Stimulated activated CD4-positive, alpha-beta T cell treated with anti-CD3 and anti-CD28 coated beads, Interleukin-15, amount 100 ng/mL, for 24 hours (primary cell): ENCODE data around the gene COL26A1.
"Not testable (repeated sequence)": the region's sequence is repeated elsewhere in the genome, so short reads cannot be mapped to it uniquely, and the experiment has no call there.

Experiments
- DNase-seq: peaks from one replicate; pipeline ENCODE4 v3.0.0-alpha.2; 2020

Gene COL26A1

DNA sequence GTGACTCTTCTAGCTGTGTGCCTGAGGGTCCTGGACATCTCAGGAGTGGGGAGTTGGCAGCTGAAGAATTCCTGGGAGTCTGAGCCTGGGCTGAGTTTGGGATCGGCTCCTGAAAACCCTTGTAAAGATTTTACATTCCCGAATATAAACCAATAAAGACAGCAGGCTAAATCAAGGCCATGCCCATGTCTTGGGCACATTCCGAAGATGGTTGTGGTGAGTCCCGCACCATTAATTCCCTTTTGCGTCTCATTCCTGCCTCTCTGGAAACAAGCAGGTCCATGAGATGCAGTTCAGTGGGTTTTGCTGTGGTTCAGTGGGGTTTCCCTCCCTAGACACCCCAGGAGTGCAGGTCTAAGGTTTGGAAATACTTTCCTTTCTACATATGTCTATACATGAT lies 90.9 kb downstream of the COL26A1 start:
- DNase-seq: no peak

DNA sequence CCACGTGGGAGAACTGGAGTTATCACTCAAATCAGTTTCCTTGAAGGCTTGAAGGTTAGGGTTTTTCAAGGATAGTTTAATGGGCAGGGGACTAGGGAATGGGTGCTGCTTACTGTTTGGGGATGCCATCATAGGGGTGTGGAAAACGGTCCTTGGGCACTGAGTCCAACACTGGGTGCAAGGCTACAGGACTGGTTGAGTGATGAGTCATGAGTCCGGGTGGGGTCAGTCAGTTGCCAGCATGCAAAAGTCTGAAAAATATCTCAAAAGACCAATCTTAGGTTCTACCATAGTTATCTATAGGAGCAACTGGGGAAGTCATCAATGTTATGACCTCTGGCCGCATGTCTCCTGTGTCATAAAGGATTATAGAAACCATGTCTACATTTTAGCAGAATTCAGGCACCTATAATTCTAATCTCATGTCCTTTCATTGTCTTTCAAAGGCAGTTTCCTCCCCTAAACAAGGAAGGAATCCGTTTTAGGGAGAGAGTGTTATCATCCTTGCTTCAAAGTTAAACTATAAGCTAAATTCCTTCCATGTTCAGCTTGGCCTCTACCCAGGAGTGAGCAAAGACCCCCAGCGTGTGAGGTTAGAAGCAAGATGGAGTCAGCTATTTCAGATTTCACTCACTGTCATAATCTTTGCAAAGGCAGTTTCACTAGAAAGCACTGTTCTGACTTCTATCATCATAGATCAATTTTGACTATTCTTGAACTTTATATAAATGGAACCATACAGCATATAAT lies 94.5 kb downstream of the COL26A1 start:
- no peak for DNase-seq

DNA sequence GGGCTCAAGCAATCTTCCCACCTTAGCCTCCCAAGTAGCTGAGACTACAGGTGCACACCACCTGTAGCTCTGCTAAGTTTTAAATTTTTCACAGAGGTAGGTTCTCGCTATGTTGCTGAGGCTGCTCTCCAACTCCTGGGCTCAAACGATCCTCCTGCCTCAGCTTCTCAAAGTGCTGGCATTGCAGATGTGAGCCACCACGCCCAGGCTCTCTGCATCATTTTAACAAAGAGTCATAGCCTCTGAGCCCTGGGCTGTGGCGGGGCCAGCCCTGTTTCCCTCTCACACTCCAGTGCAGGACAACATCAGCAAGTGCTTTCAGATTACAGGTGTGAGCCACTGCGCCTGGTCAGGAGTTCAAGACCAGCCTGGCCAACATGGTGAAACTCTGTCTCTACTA lies 102.5 kb downstream of the COL26A1 start:
- no peak for DNase-seq

DNA sequence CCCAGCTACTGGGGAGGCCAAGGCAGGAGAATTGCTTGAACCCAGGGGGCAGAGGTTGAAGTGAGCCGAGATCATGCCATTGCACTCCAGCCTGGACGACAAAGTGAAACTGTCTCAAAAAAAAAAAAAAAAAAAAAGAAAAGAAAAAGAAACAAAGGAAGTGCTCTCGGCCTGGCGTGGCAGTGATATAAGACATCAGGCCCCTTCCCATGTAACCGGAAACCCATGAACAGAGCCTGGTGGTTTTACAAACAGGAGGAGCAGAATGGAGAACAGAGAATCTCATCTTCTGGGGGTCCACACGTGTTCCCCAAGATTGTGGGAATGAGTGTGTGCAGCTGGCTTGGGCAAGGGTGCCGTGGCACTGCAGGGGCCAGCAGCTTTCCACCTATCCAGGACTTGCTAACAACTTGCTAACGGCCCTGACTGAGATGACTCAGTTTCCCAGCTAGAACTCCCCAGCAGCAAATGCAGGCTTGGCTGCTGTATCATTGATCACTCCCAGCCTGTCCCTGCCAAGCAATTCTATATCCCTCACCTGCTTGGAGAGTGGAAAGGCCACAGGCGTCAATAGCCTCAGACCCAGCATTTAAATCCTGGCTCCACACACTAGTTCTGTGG lies 103.0 kb downstream of the COL26A1 start:
- no peak for DNase-seq

DNA sequence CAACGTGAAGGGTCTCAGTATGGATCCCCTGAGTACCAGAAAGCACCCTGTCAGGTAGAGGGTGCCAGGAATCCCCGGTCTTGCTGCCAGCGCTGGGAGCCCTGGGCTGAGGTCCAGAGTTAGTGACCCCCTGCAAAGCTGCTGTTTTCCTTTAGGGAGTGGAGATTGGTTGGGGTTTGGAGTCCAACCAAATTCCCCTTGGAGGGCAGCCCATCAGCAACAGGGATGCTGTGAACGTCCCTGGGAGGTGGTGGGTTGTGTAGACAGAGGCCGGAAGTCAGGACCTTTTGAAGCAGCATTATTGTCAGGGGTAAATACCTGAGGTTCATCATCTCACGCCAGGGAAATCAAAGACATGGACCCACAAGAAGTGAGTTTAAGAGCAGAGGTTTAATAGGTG lies 104.2 kb downstream of the COL26A1 start:
- DNase-seq: no peak

DNA sequence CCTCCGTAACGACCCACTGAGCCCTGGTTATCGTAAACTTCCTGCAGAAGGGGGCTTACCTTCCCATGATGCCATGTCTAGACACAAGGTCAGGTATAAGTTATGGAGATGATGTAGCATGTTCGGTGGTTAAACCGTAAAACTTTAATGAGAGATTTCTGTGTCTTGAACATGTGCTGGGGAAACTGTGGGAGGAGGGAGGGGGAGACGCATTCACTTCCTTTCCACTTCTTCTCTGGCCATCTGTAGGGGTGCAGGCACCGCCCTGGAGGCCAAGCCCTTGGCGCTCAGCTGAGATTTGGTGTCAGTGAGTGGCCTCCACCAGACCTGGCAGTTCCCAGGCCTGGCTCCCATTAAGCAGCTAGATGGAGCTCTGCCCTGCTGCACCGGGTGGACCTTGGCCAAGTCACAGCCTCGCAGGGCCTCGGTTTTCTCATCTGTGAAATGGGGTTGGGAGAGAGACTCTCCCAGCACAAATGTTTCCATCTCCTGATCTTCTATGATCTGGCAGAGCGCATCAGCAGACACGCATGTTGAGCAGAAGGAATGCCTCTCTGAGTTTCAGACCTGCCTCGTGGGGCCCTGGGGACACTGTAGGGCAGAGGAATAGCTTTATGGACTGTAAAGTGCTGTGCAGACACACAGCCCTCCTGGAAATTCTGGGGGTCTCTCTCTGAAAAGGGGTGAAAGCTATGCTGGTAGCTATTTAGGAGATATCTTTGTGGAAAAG lies 106.0 kb downstream of the COL26A1 start:
- DNase-seq: no peak

DNA sequence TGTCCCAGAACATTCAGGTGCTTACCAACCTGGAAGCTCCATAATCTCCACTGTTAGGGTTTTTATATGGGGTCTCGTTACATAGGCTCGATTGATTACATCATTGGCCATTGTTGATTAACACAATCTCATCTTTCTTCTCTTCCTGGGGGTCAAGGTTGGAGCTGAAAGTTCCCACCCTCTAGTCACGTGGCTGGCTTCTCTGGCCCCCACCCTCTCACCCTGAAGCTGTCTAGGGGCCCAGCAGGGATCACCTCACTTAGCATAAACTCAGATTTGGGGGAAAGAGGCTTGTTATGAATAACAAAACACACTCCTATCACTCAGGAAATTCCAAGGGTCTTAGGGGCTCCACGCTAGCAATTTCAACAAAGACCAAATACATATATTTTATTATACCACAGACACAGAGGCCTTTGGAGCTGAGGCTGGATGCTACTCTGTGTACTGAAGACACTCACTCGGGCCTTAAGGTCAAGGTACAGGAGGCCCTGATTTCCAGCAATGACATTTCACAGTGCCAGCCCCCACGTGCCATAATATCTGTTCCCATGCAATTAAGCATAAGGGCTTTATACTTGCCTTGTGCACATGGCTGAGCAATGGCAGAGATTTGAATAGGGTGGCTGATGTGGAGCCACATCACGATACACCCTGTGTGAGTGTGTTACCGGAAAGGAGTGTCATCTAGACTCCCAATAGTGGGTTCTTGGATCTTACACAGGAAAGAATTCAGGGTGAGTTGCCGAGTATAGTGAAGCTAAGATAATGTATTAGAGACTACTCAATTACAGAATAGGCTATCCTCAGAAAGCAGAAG lies 108.2 kb downstream of the COL26A1 start:
- DNase-seq: no peak

DNA sequence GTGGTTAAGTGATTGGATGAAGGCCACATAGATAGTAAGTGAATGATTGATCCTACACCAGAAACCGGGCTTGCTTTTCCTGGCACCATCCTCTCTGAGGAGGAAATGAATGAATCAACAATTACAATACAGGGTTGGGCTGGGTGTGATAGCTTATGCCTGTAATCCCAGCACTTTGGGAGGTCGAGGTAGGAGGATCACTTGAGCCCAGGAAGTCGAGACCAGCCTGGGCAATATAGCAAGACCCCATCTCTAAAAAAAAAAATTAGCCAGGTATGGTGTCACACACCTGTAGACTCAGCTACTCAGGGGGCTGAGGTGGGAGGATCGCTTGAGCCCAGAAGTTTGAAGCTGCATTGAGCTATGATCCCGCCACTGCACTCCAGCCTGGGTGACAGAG lies 111.5 kb downstream of the COL26A1 start:
- DNase-seq: no peak

DNA sequence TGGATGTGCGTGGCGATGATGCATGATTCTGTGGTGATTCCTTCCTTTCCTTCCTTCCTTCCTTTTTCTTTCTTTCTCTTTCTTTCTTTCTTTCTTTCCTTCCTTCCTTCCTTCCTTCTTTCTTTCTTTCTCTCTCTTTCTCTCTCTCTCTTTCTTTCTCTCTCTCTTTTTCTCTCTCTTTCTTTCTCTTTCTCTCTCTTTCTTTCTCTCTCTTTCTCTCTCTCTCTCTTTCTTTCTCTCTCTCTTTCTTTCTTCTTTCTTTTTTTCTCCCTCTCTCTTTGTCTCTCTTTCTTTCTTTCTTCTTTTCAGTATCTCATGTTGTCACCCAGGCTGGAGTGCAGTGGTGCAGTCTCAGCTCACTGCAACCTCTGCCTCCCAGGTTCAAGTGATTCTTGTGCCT lies 113.0 kb downstream of the COL26A1 start:
- not testable (repeated sequence) for DNase-seq

DNA sequence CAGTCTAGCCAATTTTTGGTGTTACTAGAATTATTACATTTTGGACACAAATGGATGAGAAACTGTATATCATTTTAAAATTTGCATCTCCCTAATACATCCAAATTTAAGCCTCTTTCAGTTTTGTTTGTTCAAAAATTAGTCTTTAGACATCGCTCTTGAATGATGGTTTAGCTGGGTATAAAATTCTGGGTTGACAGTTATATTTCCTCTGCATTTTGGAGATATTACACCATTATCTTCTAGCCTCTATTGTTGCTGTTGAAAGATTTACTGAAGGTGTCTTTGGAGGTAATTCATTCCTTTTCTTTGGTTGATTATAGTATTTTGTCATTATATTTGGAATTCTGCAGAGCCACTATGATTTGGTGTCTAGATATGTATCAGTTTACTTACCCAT lies 116.5 kb downstream of the COL26A1 start:
- DNase-seq: no peak

DNA sequence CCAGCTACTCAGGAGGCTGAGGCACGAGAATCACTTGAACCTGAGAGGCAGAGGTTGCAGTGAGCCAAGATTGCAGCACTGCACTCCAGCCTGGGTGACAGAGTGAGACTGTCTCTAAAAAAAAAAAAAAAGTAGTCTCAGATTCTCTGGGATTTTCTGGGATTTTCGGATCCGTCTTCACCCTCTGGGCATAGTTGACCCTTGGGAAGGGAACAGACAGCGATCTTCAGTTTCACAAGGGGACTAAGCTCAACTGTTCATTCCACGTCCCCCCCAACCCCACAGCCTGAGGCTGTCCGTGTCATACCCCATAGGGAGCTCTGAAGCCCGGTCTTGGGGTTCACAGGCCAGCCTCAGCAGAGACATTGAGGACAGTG lies 123.4 kb downstream of the COL26A1 start:
- not testable (repeated sequence) for DNase-seq

DNA sequence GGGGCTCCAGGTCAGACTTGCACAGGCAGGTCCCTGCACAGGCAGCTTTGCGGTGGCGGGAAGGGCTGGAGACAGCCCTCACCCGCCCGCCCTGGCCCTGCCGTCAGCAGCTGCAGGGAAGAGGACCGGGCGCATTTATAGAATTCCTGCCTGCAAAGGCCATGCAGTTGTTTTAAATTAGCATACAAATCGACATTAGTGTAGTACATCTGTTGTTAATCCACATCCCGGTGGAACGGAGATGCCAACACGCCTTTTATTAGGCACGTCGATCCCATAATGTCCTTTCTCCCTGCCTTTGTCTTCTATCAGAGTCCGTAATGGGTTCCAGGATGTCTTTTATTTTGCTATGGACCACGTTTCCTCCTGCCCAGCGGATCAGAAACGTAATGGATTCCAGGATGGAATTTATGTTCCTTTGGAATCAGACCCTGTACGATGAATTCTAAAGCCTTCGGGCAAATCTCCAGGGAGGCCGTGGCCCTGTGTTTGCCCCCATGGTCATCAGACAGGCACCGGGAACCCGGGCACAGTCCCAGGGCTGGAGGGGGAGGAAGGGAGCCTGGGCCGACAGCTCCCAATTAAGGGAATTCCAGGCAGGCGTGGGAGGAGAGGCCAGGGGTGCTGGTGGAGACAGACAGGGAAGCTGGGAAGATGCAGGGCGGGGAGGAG lies 123.9 kb downstream of the COL26A1 start:
- no peak for DNase-seq

DNA sequence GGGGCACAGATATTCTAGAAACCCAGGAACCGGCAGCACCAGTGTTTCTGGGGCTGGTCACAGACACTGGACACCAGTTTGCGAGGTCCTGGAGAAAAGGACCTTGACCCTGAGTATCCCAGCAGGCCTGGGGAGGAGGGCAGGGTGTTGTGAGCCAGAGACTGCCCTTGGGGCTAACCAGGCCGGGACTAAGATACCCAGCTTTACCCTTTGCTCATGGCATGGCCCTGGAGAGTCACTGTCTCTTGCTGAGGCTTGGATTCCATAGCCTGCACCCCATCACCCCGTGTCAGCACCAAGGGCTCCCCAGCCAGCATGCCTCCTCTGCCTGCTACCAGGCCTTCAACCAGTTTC lies 124.4 kb downstream of the COL26A1 start:
- DNase-seq: no peak

DNA sequence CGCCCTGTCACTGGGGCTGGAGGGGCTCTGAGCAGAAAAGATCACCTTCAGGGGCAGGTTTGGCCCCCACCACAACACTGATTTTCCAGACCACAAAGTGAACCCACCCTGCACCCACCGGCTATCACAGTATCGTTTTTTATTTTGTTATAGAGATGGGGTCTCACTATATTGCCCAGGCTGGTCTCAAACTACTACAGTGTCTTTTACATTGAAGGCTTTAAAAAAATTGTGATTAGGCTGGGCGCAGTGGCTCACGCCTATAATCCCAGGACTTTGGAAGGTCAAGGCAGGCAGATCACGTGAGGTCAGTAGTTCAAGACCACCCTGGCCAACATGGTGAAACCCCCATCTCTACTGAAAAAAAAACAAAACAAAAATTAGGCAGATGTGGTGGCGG lies 125.1 kb downstream of the COL26A1 start:
- no peak for DNase-seq

DNA sequence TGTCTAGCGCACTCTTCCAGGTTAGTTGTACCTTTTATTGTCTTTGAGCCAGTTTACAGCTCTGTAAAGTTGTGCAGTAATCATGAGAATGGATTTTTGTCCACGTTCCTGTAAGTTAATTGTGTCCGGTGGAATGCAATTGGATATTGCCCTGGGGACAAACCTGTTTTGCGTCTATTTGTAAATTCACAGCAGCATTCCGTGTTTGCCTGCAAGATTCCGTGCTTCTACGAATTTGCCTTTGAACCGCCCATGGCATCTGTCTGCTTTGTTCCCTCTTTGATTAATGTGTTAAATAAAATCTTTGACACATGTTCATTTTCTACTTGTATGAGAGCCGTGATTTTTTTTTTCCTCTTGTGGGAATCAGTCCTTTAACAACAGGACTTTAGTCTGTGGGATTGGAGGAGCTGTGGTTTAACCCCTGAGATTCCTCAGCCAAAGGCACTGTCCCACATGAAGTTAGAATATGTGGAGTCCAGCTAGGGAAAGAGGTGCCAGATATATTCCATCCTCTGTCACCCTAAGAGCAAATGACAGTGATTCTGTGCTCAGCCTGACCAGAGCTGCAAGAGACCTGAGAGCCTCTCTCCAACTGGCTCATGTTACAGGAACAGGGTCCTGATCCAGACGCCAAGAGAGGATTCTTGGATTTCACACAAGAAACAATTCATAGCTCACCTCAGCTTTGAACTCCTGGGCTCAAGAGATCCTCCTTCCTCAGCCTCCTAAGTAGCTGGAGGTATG lies 126.3 kb downstream of the COL26A1 start:
- no peak for DNase-seq

DNA sequence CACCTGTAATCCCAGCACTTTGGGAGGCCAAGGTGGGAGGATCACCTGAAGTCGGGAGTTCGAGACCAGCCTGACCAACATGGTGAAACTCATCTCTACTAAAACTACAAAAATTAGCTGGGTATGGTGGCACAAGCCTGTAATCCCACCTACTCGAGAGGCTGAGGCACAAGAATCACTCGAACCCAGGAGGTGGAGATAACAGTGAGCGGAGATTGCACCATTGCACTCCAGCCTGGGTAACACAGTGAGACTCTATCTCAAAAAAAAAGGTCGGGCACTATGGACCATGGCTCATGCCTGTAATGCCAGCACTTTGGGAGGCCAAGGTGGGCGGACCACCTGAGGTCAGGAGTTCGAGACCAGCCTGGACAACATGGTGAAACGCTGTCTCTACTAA lies 127.8 kb downstream of the COL26A1 start:
- DNase-seq: not testable (repeated sequence)

DNA sequence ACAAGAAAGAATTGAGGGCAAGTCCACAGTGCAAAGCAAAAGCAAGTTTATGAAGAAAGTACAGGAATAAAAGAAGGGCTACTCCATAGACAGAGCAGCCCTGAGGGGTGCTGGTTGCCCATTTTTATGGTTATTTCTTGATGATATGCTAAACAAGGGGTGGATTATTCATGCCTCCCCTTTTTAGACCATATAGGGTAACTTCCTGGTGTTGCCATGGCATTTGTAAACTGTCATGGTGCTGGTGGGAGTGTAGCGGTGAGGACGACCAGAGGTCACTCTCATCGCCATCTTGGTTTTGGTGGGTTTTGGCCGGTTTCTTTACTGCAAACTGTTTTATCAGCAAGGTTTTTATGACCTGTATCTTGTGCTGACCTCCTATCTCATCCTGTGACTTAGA lies 128.8 kb downstream of the COL26A1 start:
- DNase-seq: not testable (repeated sequence)

DNA sequence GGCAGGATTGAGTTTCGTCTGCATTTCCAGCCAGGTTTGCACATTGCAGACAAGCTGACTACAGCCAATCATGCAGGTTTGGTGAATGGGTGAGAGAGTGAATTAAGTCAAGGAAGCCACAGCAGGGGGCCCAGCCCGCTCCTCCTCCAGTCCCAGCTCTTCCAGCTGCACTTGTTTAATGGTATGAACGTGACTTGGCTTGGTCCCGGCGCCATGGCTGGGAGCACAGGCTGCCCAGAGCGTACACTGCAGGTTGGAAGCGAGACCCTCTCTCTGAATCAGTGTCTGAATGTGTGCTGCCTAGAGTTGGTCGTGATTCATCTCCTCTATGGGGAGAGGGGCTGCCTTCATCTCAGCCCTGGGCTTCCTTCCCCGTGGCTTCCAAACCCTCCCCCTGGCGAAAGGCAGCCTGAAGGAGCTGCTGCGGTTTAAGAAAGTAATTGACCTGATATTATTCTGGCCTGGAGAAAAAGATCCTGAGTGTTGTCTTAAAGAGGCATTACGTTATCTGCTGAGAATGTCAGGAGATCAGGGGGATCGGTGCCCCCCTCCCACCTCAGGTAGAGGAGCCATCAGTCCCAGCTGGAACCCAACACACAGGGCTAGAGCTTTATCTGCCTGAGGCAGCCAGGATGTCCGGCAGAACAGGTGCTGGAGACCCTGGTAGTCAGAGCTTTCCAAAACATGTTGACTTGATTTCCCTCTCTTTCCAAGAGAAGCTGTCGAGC lies 132.1 kb downstream of the COL26A1 start:
- no peak for DNase-seq

DNA sequence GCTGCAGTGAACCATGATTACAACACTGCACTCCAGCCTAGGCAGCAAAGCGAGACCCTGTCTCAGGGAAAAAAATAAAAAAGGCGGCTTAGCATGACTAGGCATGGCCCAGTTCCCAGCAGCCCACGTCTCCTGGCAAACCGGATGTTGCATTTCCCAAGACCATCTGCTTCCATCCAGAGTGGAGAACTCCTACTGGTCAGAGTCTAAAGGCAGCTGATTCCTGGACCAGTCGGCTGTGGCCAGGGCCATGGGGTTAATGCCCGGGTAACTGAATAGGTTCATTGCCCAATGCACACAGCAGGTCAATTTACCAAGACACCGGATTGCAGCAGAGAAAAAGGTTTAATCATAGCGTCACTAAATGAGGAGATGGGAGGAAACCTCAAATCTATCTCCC lies 133.3 kb downstream of the COL26A1 start:
- no peak for DNase-seq

DNA sequence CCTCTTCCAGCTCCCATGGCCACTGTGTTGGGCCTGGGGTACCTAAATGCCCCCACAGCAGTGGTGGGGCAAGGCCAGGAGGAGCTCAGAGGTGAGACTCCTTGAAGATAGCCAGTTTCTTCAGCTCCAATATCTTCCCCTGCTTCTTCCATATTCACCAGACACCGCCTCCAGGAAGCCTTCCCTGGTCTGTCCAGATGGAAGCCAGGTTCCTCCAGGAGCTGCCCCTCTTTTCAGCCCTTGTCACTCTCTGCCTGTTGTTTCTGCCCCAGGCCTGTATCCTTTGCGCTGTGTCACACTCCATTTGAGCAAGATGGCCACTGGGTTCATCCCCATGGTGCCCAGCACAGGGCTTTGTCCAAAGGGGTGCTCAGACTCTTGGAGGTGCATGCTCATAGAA lies 138.7 kb downstream of the COL26A1 start:
- DNase-seq: no peak

DNA sequence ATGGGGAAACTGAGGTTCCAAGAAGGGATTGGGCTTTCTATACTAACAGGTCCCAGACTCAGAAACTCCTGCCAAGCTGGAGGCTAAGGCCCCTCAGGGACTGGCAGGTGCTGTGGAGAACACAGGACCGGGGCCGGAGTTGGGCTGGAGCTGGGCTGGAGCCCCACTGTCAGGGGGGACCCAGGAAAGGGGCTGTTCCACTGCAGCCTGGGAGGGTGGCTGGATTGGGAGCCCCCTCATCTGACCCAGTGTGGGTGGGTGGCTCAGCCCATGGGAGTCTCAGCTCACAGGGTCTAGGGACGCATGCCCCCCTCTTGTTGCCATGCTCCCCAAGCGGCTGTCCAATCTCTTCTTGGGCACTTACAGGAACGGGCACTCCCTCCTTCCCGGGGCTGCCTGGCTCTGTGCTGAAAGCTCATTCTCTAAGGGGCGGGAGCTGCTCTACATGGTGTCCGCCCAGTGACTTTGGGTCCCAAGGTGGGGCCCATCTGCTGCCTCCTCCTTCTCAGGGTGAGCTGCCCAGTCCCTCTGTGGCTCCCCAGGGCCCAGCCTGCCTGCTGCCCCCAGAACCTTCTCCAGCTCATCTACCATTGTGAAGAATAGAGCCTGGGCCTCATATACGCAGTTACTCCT lies 139.9 kb downstream of the COL26A1 start:
- no peak for DNase-seq
